NB4 (cell line): Measurements from ENCODE around the gene BEST2.

Experiments
- CTCF ChIP-seq: IDR thresholded peaks from one replicate; pipeline ENCODE4 v1.5.1; 2012; ENCODE audit warnings: low read depth, low read length
- POLR2A ChIP-seq: IDR thresholded peaks from 2 replicates; pipeline ENCODE4 v1.6.1; 2011; ENCODE audit warnings: mild to moderate bottlenecking; ENCODE audit not compliant: insufficient read length; ENCODE audit errors: extremely low read depth

- no peak for TF ChIP-seq CTCF
- TF ChIP-seq POLR2A = no peak
These were observed 33.9 kb downstream of the BEST2 start for GRCh38 chr19:12785431-12786031.
